Measurements from ENCODE around the gene TMEM266.

The TMEM266 gene

GRCh38 chr15:76070192-76070591, 10.4 kb downstream of the TMEM266 start:
- DNase-seq (ENCODE audit: low spot score), result no peak

- DNase-seq (ENCODE audit: low spot score), result no peak
Observed at GRCh38 chr15:76070921-76071635, 11.3 kb downstream of the TMEM266 start.

- no peak for DNase-seq (ENCODE audit: low spot score)
Observed at GRCh38 chr15:76071806-76072205, 12.0 kb downstream of the TMEM266 start.

- DNase-seq (ENCODE audit: low spot score), result peak; percentile 8
Observed at GRCh38 chr15:76073554-76073953, 13.8 kb downstream of the TMEM266 start.

GRCh38 chr15:76075046-76075445, 15.3 kb downstream of the TMEM266 start:
- no peak for DNase-seq (ENCODE audit: low spot score)

GRCh38 chr15:76078285-76078877, 18.6 kb downstream of the TMEM266 start:
- DNase-seq (ENCODE audit: low spot score), result no peak

GRCh38 chr15:76084256-76084655, 24.5 kb downstream of the TMEM266 start:
- no peak for DNase-seq (ENCODE audit: low spot score)

GRCh38 chr15:76098685-76099084, 38.9 kb downstream of the TMEM266 start:
- no peak for DNase-seq (ENCODE audit: low spot score)

GRCh38 chr15:76099388-76099787, 39.6 kb downstream of the TMEM266 start:
- no peak for DNase-seq (ENCODE audit: low spot score)

GRCh38 chr15:76100361-76100760, 40.6 kb downstream of the TMEM266 start:
- DNase-seq (ENCODE audit: low spot score), result no peak

- DNase-seq (ENCODE audit: low spot score), result no peak
Observed at GRCh38 chr15:76101655-76102054, 41.9 kb downstream of the TMEM266 start.

GRCh38 chr15:76105391-76105790, 45.6 kb downstream of the TMEM266 start:
- no peak for DNase-seq (ENCODE audit: low spot score)

GRCh38 chr15:76105911-76106310, 46.1 kb downstream of the TMEM266 start:
- DNase-seq (ENCODE audit: low spot score), result no peak

- DNase-seq (ENCODE audit: low spot score), result peak; percentile 30
Observed at GRCh38 chr15:76107169-76107568, 47.4 kb downstream of the TMEM266 start.

- no peak for DNase-seq (ENCODE audit: low spot score)
Observed at GRCh38 chr15:76108021-76108723, 48.4 kb downstream of the TMEM266 start.

- no peak for DNase-seq (ENCODE audit: low spot score)
Observed at GRCh38 chr15:76109046-76109445, 49.3 kb downstream of the TMEM266 start.

GRCh38 chr15:76114561-76114960, 54.8 kb downstream of the TMEM266 start:
- DNase-seq (ENCODE audit: low spot score), result no peak

- DNase-seq (ENCODE audit: low spot score), result no peak
Observed at GRCh38 chr15:76116138-76116885, 56.5 kb downstream of the TMEM266 start.

- DNase-seq (ENCODE audit: low spot score), result no peak
Observed at GRCh38 chr15:76117181-76117580, 57.4 kb downstream of the TMEM266 start.

GRCh38 chr15:76118767-76119166, 59.0 kb downstream of the TMEM266 start:
- no peak for DNase-seq (ENCODE audit: low spot score)

- no peak for DNase-seq (ENCODE audit: low spot score)
Observed at GRCh38 chr15:76123031-76123430, 63.2 kb downstream of the TMEM266 start.

GRCh38 chr15:76127169-76127568, 67.4 kb downstream of the TMEM266 start:
- no peak for DNase-seq (ENCODE audit: low spot score)

GRCh38 chr15:76127880-76128279, 68.1 kb downstream of the TMEM266 start:
- no peak for DNase-seq (ENCODE audit: low spot score)

All from RKO (cell line).